Nasal cavity respiratory epithelium epithelial cell of viscerocranial mucosa (primary cell): Measurements from ENCODE around the gene EHMT2. TPM values are rescaled to one million over a fixed set of nuclear protein-coding genes. Genes with fewer than 3 reads are reported as not detected.

Experiments used
- total RNA-seq: library from RNA; depleted of rRNA; stranded (reverse); fragments of >200 nt; gene quantifications from 2 replicates; pipeline ENCODE4 v1.2.3, GENCODE V29; 2014

EHMT2 gene
- 13.7 and 47.4 TPM in 2 replicates for total RNA-seq

DNA sequence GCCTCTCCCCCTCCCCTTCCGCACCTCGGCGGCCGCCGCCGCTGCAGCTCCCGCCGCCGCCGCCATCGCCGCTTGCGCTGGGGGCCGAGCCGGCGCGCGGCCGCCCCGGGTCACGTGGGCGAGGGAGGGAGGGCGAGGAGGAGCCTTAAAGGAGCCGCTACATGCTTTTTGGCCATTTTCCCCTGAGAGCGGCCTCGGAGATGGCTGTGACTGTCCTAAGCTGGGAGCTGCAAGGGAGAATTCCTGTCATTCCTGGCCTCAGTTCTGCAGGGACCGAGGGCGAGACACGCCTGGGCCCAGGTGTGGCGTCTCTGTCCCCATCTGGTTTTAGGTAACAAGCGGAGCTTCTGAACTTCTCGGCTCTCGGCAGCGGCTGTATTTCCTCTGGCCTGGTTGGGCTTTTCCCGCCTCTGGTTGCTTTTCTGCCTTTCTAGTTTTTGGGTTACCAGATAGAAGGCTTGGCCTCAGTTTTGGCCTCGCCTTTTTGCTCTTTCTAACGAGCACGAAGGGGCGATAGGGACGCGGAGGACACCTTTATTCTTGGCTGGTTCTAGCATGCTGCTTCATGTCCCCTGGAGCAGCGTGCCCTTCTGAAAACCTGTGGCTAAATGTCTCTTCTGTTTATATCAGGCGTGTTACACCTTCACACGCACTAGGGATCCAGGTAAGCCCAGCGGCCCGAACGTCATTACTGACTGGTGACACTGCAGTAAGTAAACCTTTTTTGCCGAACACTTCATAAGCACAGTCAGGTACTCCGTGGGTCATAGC lies at the start of gene EHMT2:
Gene EHMT2, minus strand, starts transcription at position 87 of the 771 bp plus-strand sequence. Its CDS starts 21 bp downstream, at position 66.

DNA sequence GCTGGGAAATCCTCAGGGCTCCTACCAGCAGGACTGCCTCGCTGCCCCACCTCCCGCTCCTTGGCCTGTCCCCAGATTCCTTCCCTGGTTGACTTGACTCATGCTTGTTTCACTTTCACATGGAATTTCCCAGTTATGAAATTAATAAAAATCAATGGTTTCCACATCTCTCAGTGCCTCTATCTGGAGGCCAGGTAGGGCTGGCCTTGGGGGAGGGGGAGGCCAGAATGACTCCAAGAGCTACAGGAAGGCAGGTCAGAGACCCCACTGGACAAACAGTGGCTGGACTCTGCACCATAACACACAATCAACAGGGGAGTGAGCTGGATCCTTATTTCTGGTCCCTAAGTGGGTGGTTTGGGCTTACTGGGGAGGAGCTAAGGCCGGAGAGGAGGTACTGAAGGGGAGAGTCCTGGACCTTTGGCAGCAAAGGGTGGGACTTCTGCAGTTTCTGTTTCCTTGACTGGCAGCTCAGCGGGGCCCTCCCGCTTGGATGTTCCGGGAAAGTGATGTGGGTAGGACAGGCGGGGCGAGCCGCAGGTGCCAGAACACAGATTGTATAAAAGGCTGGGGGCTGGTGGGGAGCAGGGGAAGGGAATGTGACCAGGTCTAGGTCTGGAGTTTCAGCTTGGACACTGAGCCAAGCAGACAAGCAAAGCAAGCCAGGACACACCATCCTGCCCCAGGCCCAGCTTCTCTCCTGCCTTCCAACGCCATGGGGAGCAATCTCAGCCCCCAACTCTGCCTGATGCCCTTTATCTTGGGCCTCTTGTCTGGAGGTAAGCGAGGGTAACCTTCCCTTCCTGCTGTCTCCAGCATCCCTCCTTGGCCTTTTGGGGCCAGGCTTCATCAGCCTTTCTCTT lies 48.2 kb upstream of the EHMT2 start, which contains the start of gene CFB:
Gene CFB, plus strand, starts transcription at position 589 of the 863 bp plus-strand sequence. Its CDS starts 127 bp downstream, at position 716.

DNA sequence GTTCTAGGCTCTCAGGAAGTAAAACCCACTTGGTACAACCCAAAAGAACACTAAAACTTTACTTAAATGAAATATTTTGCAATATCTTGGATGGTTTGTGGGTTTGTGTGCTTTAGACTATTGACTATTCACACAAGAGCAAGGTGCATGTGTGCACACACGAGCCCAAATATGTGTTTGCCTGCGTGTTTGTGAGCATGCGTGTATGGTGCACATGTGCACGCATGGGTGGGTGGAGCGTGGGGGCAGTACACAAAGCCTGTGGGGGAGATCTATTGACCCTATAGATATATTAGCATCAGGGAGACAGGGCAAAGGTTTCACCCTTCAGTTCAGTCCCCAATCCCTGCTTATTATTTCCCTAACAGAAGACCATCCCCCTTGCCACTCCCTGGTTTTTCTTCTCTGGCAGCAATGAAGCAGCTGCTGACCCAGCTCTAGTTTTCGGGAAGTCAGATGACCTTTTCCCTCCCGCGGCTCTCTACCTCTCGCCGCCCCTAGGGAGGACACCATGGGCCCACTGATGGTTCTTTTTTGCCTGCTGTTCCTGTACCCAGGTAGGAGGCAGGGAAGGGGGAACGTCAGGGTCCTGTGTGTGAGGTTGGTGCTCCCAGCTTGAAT lies 29.9 kb upstream of the EHMT2 start, which contains the start of gene C2:
Gene C2, plus strand, starts transcription at position 476 of the 621 bp plus-strand sequence. Its CDS starts 36 bp downstream, at position 512.

DNA sequence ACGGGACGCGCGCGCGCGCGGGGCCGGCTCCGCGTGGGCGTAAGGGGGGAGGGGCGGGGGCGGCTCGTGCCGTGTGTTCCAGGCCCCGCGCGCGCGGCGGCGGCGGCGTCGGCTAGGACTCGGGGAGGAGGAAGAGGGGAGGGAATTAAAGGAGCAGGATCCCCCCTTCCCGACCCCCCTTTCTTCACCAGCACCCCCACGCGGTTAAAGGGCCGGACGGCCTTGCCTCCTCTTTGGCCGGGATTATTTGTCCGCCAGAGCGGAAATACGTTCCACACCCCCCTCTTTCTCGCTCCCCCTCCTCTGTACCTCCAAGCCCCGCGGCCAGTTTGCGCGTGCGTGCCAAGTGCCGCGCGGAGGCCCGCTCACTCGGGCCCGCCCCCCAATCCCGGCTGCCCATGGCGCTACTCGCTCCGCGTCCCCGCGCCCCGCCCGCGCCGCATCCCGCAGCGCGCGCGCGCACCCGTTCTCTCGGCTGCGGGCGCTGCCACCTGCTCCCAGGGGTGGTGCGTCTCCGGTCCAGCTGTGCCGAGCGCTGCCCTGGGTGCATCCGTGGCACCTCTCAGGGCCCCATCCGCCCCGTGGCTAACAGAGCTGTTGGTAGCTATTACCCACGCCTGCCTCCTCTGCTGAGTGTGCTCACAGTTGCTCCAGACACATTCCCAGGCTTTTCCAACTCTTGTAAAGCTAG lies 4.6 kb upstream of the EHMT2 start, which contains the start of gene ZBTB12:
Gene ZBTB12, minus strand, starts transcription at position 134 of the 691 bp plus-strand sequence. CDS start 781 bp downstream, outside the sequence.

DNA sequence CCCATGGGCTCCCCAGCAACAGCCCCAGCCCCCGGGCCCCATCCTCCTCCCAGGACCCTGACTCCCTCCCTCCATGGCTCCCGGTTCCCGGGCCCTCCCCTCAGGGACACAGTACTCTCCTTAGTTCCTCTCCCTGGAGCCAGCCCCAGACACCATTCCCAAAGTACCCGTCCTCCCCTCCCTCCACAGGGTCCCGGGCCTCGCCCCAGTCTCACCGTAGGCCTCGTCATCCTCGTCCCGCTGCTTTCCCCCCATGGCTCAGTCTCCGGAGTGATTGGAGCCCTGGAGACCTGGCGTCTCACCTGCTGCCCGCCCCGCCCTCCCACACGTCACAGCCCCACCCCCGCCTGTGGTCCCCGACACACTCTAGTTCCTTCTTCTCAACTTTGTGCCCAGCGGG lies 18.8 kb downstream of the EHMT2 start, which contains the start of gene SLC44A4:
Gene SLC44A4, minus strand, starts transcription at position 272 of the 400 bp plus-strand sequence. Its CDS starts 17 bp downstream, at position 255.

DNA sequence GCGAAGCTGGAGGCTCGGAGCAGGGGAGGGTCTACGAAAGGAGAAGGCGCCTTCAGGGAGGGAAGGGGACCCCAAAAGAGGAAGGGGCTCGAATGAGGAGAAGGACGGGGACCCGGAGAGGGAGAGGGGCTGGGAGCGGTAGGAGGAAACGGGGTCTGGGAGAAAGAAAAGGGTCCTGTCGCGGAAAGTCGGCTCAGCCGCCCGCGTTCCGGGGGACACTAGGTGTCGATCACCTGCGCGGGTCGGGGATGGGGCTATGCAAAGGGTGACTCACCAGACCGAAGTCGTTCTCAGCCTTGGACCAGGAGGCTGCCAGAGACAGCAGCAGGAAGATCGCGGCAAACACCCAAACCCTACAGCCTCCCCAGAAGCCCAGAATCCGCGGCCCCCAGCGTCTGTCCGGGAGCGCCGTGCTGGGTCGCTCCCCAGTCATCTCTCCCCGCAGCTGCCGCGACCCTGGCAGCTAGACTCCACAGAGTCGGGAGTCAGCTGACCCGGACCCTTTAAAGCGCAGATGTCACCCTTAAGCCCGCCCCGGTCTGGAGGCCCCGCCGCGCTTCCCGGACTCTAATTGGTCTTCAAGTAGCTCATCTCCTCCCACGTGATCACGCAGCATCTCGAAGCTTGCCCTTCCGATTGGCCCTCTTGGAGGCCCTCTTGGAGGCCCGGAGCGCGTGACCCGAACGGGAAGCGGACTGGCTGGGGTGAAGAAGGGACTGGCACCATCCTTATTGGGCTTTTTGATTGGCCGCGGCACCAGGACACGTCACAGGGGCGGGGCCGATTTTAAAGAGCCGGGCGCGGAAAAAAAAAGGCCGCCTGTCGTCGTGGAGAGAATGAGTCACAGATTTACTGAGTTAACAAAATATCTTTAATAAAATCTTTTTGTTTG lies 34.9 kb downstream of the EHMT2 start, which contains the start of gene NEU1:
Gene NEU1, minus strand, starts transcription at position 478 of the 892 bp plus-strand sequence. Its CDS starts 45 bp downstream, at position 433.

Other genes with a start within 250 kb of the EHMT2 start
- 120 and 174 TPM in 2 replicates for gene BAG6, start 245.0 kb downstream of the EHMT2 start, total RNA-seq
- 0.28 and 0.34 TPM in 2 replicates for gene APOM, start 241.8 kb downstream of the EHMT2 start, total RNA-seq
- 24.7 and 37.6 TPM in 2 replicates for gene C6orf47, start 236.9 kb downstream of the EHMT2 start, total RNA-seq
- 9.4 and 20.2 TPM in 2 replicates for gene GPANK1, start 232.7 kb downstream of the EHMT2 start, total RNA-seq
- gene CSNK2B, start 231.6 kb downstream of the EHMT2 start, total RNA-seq, result 48.2 and 76.9 TPM in 2 replicates
- 0.68 and 3.3 TPM in 2 replicates for gene LY6G5B, start 227.7 kb downstream of the EHMT2 start, total RNA-seq
- gene LY6G5C, start 216.6 kb downstream of the EHMT2 start, total RNA-seq, result 0.07 TPM in 1 of 2 replicates, not detected in the other
- 30.8 and 46.5 TPM in 2 replicates for gene ABHD16A, start 194.4 kb downstream of the EHMT2 start, total RNA-seq
- not detected in 2 replicates for gene LY6G6F, start 190.8 kb downstream of the EHMT2 start, total RNA-seq
- not detected in 2 replicates for gene LY6G6D, start 182.3 kb downstream of the EHMT2 start, total RNA-seq
- gene LY6G6C, start 176.0 kb downstream of the EHMT2 start, total RNA-seq, result under 0.01 TPM in 1 of 2 replicates, not detected in the other
- not detected in 2 replicates for gene MPIG6B, start 174.3 kb downstream of the EHMT2 start, total RNA-seq
- gene DDAH2, start 168.4 kb downstream of the EHMT2 start, total RNA-seq, result 16.2 and 19.8 TPM in 2 replicates
- 269 and 558 TPM in 2 replicates for gene CLIC1, start 161.2 kb downstream of the EHMT2 start, total RNA-seq
- 3.4 and 3.5 TPM in 2 replicates for gene MSH5, start 157.7 kb downstream of the EHMT2 start, total RNA-seq
- gene SAPCD1, start 135.0 kb downstream of the EHMT2 start, total RNA-seq, result 0.57 TPM in 1 of 2 replicates, not detected in the other
- 0.34 and 1.00 TPM in 2 replicates for gene VWA7, start 120.4 kb downstream of the EHMT2 start, total RNA-seq
- 61.2 and 98.7 TPM in 2 replicates for gene VARS1, start 101.9 kb downstream of the EHMT2 start, total RNA-seq
- 14.4 and 35.5 TPM in 2 replicates for gene LSM2, start 90.7 kb downstream of the EHMT2 start, total RNA-seq
- 1.0 and 1.1 TPM in 2 replicates for gene HSPA1L, start 82.4 kb downstream of the EHMT2 start, total RNA-seq
- 29.7 and 211 TPM in 2 replicates for gene HSPA1A, start 82.2 kb downstream of the EHMT2 start, total RNA-seq
- 81.7 and 305 TPM in 2 replicates for gene HSPA1B, start 70.0 kb downstream of the EHMT2 start, total RNA-seq
- 64.1 and 103 TPM in 2 replicates for gene NEU1, start 34.9 kb downstream of the EHMT2 start, total RNA-seq
- gene SLC44A4, start 18.7 kb downstream of the EHMT2 start, total RNA-seq, result 2.1 and 3.1 TPM in 2 replicates
- gene ZBTB12, start 4.4 kb upstream of the EHMT2 start, total RNA-seq, result 1.4 and 4.1 TPM in 2 replicates
- gene C2, start 30.0 kb upstream of the EHMT2 start, total RNA-seq, result 0.71 and 1.0 TPM in 2 replicates
- 1.7 and 11.2 TPM in 2 replicates for gene CFB, start 48.4 kb upstream of the EHMT2 start, total RNA-seq
- 109 and 155 TPM in 2 replicates for gene NELFE, start 61.3 kb upstream of the EHMT2 start, total RNA-seq
- gene SKIC2, start 61.5 kb upstream of the EHMT2 start, total RNA-seq, result 49.6 and 62.5 TPM in 2 replicates
- gene DXO, start 74.4 kb upstream of the EHMT2 start, total RNA-seq, result 10.0 and 10.9 TPM in 2 replicates
- 1.3 and 1.4 TPM in 2 replicates for gene C4A, start 84.4 kb upstream of the EHMT2 start, total RNA-seq
- gene C4B, start 117.1 kb upstream of the EHMT2 start, total RNA-seq, result 2.1 TPM in 2 replicates
- 0.28 TPM in 1 of 2 replicates, not detected in the other for gene CYP21A2, start 140.7 kb upstream of the EHMT2 start, total RNA-seq
- 1.0 and 2.1 TPM in 2 replicates for gene TNXB, start 211.6 kb upstream of the EHMT2 start, total RNA-seq
- 11.6 and 20.2 TPM in 2 replicates for gene ATF6B, start 230.5 kb upstream of the EHMT2 start, total RNA-seq
- gene FKBPL, start 232.6 kb upstream of the EHMT2 start, total RNA-seq, result 3.7 and 5.5 TPM in 2 replicates